Measurements from ENCODE around the gene SMAD6. TPM values are rescaled to one million over a fixed set of nuclear protein-coding genes. Genes with fewer than 3 reads are reported as not detected.

SMAD6 gene
- total and polyA plus RNA-seq, 12 donors: 6.6 to 43.4 (median 19.7) TPM

- H3K4me1 ChIP-seq: peaks cover 17 to 96% (median 45%) of the 10 kb centered on the region in 9 donors
- H3K27ac ChIP-seq: peak overlapping the region in 1 of 10 donors; percentile 15
- peak in 1 of 2 donors; percentile 60 for DNase-seq
Observed at GRCh38 chr15:66740802-66741201, 38.8 kb downstream of the SMAD6 start.

DNA sequence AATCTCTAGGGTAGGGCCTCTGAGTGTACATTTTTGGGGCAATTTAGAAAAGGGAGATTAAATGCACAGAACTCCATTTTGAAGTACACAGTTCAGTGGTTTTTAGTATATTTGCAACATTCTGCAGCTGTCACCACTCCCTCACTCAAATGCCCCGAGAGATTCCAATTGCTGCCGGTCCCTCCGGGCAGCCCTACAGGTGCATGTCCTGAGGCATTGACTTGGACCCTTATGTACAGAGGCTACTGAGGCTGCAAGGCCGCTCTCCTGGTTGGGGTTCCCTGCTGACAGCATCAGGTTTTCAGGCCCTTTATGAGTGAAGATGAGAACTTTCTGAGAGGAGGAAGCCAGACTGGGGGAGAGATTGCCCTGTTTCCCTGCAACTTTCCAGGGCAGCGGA, 39.6 kb downstream of the SMAD6 start:
- 83 to 93% methylated on average over 5 of the region's 5 CpGs for WGBS, 2 donors
- DNase-seq: no peak
- no peak overlapping the region for H3K27ac ChIP-seq

More at GRCh38 chr15:66740802-66741201, 38.8 kb downstream of the SMAD6 start:
- Histone ChIP-seq H3K36me3 (no peaks in the 10 kb centered on the region), H3K27me3 (no peaks in the 10 kb centered on the region), H3K4me3 (no peak overlapping the region), H3K9me3 (no peaks in the 10 kb centered on the region)
- peak in 3 of 8 donors; percentile 15 to 26 (median 19) for ATAC-seq
- 55 to 57% methylated on average over 8 of the region's 8 CpGs for WGBS, 2 donors
- intact Hi-C loops (cut with DNase I): no loop called here
- TF ChIP-seq, protein P1, sequence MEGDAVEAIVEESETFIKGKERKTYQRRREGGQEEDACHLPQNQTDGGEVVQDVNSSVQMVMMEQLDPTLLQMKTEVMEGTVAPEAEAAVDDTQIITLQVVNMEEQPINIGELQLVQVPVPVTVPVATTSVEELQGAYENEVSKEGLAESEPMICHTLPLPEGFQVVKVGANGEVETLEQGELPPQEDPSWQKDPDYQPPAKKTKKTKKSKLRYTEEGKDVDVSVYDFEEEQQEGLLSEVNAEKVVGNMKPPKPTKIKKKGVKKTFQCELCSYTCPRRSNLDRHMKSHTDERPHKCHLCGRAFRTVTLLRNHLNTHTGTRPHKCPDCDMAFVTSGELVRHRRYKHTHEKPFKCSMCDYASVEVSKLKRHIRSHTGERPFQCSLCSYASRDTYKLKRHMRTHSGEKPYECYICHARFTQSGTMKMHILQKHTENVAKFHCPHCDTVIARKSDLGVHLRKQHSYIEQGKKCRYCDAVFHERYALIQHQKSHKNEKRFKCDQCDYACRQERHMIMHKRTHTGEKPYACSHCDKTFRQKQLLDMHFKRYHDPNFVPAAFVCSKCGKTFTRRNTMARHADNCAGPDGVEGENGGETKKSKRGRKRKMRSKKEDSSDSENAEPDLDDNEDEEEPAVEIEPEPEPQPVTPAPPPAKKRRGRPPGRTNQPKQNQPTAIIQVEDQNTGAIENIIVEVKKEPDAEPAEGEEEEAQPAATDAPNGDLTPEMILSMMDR (IDR thresholded peaks at IDR 0.05): no peak

GRCh38 chr15:66742286-66742685, 40.2 kb downstream of the SMAD6 start:
- Histone ChIP-seq H3K4me3 (no peak overlapping the region), H3K27me3 (no peaks in the 10 kb centered on the region), H3K27ac (peak overlapping the region in 2 of 10 donors; percentile 15 to 87), H3K9me3 (no peaks in the 10 kb centered on the region), H3K4me1 (peaks cover 21 to 97% (median 53%) of the 10 kb centered on the region in 9 donors), H3K36me3 (no peaks in the 10 kb centered on the region)
- intact Hi-C loops (cut with DNase I): no loop called here
- 93 to 95% methylated on average over 6 of the region's 6 CpGs for WGBS, 2 donors
- ATAC-seq (no peak), DNase-seq (no peak)
- TF ChIP-seq, protein P1 (IDR thresholded peaks at IDR 0.05): no peak

More for the DNA sequence above, 39.6 kb downstream of the SMAD6 start:
- Histone ChIP-seq H3K36me3 (no peaks in the 10 kb centered on the region), H3K9me3 (no peaks in the 10 kb centered on the region), H3K4me3 (no peak overlapping the region), H3K27me3 (no peaks in the 10 kb centered on the region), H3K4me1 (peaks cover 21 to 97% (median 52%) of the 10 kb centered on the region in 9 donors)
- intact Hi-C loops (cut with DNase I): no loop called here
- ATAC-seq: no peak
- TF ChIP-seq, protein P1 (IDR thresholded peaks at IDR 0.05): no peak

- H3K27me3 ChIP-seq: no peaks in the 10 kb centered on the region
- TF ChIP-seq, protein P1 (IDR thresholded peaks at IDR 0.05): no peak
- no peaks in the 10 kb centered on the region for H3K36me3 ChIP-seq
- DNase-seq: no peak
- no peak for ATAC-seq
- no peak overlapping the region for H3K4me3 ChIP-seq
- peak overlapping the region in 4 of 10 donors; percentile 49 to 87 (median 72) for H3K27ac ChIP-seq
- 88 to 89% methylated on average over 5 of the region's 5 CpGs for WGBS, 2 donors
- H3K9me3 ChIP-seq: no peaks in the 10 kb centered on the region
- H3K4me1 ChIP-seq: peaks cover 21 to 97% (median 58%) of the 10 kb centered on the region in 9 donors
- intact Hi-C loops (cut with DNase I): no loop called here
Observed at GRCh38 chr15:66743204-66743603, 41.2 kb downstream of the SMAD6 start.

All from heart right ventricle (tissue), 16 donors.